ENCODE results near the gene STX8. TPM values are rescaled to one million over a fixed set of nuclear protein-coding genes. Genes with fewer than 3 reads are reported as not detected.
A peak's percentile ranks its signal among the peaks of the same experiment; 100 is the strongest.
"Not testable (repeated sequence)": the region's sequence is repeated elsewhere in the genome, so short reads cannot be mapped to it uniquely, and the experiment has no call there.

Gene STX8, protein sequence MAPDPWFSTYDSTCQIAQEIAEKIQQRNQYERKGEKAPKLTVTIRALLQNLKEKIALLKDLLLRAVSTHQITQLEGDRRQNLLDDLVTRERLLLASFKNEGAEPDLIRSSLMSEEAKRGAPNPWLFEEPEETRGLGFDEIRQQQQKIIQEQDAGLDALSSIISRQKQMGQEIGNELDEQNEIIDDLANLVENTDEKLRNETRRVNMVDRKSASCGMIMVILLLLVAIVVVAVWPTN
- 34.1 TPM for polyA plus RNA-seq (2013, experiment 1 of 2)
- 48.4 TPM for polyA plus RNA-seq (2013, experiment 2 of 2)

GRCh38 chr17:9575381-9576101, at the start of gene STX8:
Gene STX8, minus strand, starts transcription at chr17:9575820. Its CDS starts 12 bp downstream, at chr17:9575808.
- Histone ChIP-seq H3K27ac (ENCODE audit: low read depth, low read length) (no peak within 1 kb of the TSS), H3K36me3 (ENCODE audit: insufficient read depth, low read length) (no peaks in the 10 kb centered on the region), H3K9me3 (ENCODE audit: insufficient read depth, low read depth, low read length) (no peaks in the 10 kb centered on the region), H3K4me3 (ENCODE audit: low read length) (peak within 1 kb of the TSS; percentile 97), H3K9ac (ENCODE audit: low read depth, low read length) (peak within 1 kb of the TSS; percentile 68), H3K27me3 (ENCODE audit: insufficient read depth, low read length) (no peaks in the 10 kb centered on the region), H3K4me1 (ENCODE audit: insufficient read depth, low read length) (no peaks in the 10 kb centered on the region)
- 1% methylated on average over 42 of the region's 42 CpGs for WGBS

- Histone ChIP-seq H3K4me3 (ENCODE audit: low read length) (no peak overlapping the region), H3K9me3 (ENCODE audit: insufficient read depth, low read depth, low read length) (peaks cover 20% of the 10 kb centered on the region; the same call in 1 of the 2 replicates), H3K27me3 (ENCODE audit: insufficient read depth, low read length) (no peaks in the 10 kb centered on the region), H3K27ac (ENCODE audit: low read depth, low read length) (no peak overlapping the region), H3K9ac (ENCODE audit: low read depth, low read length) (no peak overlapping the region), H3K36me3 (ENCODE audit: insufficient read depth, low read length) (no peaks in the 10 kb centered on the region), H3K4me1 (ENCODE audit: insufficient read depth, low read length) (no peaks in the 10 kb centered on the region)
Observed at GRCh38 chr17:9622961-9623360, 47.3 kb upstream of the STX8 start.

- no peaks in the 10 kb centered on the region for H3K4me1 ChIP-seq (ENCODE audit: insufficient read depth, low read length)
- 96% methylated on average over 1 of the region's 2 CpGs for WGBS
- H3K27me3 ChIP-seq (ENCODE audit: insufficient read depth, low read length): no peaks in the 10 kb centered on the region
- no peak overlapping the region for H3K4me3 ChIP-seq (ENCODE audit: low read length)
- 0 out of 2 replicates have a peak, but pooled peaks cover 7% of the 10 kb centered on the region for H3K9me3 ChIP-seq (ENCODE audit: insufficient read depth, low read depth, low read length)
- no peaks in the 10 kb centered on the region for H3K36me3 ChIP-seq (ENCODE audit: insufficient read depth, low read length)
- H3K27ac ChIP-seq (ENCODE audit: low read depth, low read length): no peak overlapping the region
- no peak overlapping the region for H3K9ac ChIP-seq (ENCODE audit: low read depth, low read length)
Observed at GRCh38 chr17:9615486-9615885, 39.9 kb upstream of the STX8 start.

GRCh38 chr17:9612006-9612405, 36.4 kb upstream of the STX8 start:
- no peak overlapping the region for H3K27ac ChIP-seq (ENCODE audit: low read depth, low read length)
- no peak overlapping the region for H3K4me3 ChIP-seq (ENCODE audit: low read length)
- no peaks in the 10 kb centered on the region for H3K4me1 ChIP-seq (ENCODE audit: insufficient read depth, low read length)
- H3K9me3 ChIP-seq (ENCODE audit: insufficient read depth, low read depth, low read length): 0 out of 2 replicates have a peak, but pooled peaks cover 7% of the 10 kb centered on the region
- H3K27me3 ChIP-seq (ENCODE audit: insufficient read depth, low read length): no peaks in the 10 kb centered on the region
- 92% methylated on average over 9 of the region's 9 CpGs for WGBS
- no peak overlapping the region for H3K9ac ChIP-seq (ENCODE audit: low read depth, low read length)
- no peaks in the 10 kb centered on the region for H3K36me3 ChIP-seq (ENCODE audit: insufficient read depth, low read length)

GRCh38 chr17:9611557-9611956, 35.9 kb upstream of the STX8 start:
- WGBS: 100% methylated on average over 2 of the region's 2 CpGs
- H3K4me3 ChIP-seq (ENCODE audit: low read length): no peak overlapping the region
- 0 out of 2 replicates have a peak, but pooled peaks cover 7% of the 10 kb centered on the region for H3K9me3 ChIP-seq (ENCODE audit: insufficient read depth, low read depth, low read length)
- H3K4me1 ChIP-seq (ENCODE audit: insufficient read depth, low read length): no peaks in the 10 kb centered on the region
- H3K27me3 ChIP-seq (ENCODE audit: insufficient read depth, low read length): no peaks in the 10 kb centered on the region
- H3K36me3 ChIP-seq (ENCODE audit: insufficient read depth, low read length): no peaks in the 10 kb centered on the region
- H3K9ac ChIP-seq (ENCODE audit: low read depth, low read length): no peak overlapping the region
- H3K27ac ChIP-seq (ENCODE audit: low read depth, low read length): no peak overlapping the region

DNA sequence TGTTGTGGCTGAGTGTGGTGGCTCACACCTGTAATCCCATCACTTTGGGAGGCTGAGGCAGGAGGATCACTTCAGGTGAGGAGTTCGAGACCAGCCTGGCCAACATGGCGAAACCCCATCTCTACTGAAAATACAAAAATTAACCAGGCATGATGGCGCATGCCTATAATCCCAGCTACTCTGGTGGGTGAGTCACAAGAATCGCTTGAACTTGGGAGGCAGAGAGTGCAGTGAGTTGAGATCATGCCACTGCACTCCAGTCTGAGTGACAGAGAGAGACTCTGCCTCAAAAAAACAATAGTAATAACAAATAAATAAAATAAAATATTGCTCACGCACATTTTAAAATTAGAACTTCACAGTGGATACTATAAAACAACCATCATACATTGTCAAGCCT, 31.4 kb upstream of the STX8 start:
- not testable (repeated sequence) for H3K27me3 ChIP-seq (ENCODE audit: insufficient read depth, low read length); H3K9me3 ChIP-seq (ENCODE audit: insufficient read depth, low read depth, low read length); H3K36me3 ChIP-seq (ENCODE audit: insufficient read depth, low read length); H3K9ac ChIP-seq (ENCODE audit: low read depth, low read length); H3K4me1 ChIP-seq (ENCODE audit: insufficient read depth, low read length); H3K27ac ChIP-seq (ENCODE audit: low read depth, low read length); H3K4me3 ChIP-seq (ENCODE audit: low read length)
- 80% methylated on average over 4 of the region's 5 CpGs for WGBS

GRCh38 chr17:9606453-9606852, 30.8 kb upstream of the STX8 start:
- H3K27me3 ChIP-seq (ENCODE audit: insufficient read depth, low read length): no peaks in the 10 kb centered on the region
- no peak overlapping the region for H3K9ac ChIP-seq (ENCODE audit: low read depth, low read length)
- H3K36me3 ChIP-seq (ENCODE audit: insufficient read depth, low read length): no peaks in the 10 kb centered on the region
- H3K27ac ChIP-seq (ENCODE audit: low read depth, low read length): no peak overlapping the region
- H3K4me3 ChIP-seq (ENCODE audit: low read length): no peak overlapping the region
- WGBS: 98% methylated on average over 6 of the region's 6 CpGs
- H3K9me3 ChIP-seq (ENCODE audit: insufficient read depth, low read depth, low read length): no peaks in the 10 kb centered on the region
- no peaks in the 10 kb centered on the region for H3K4me1 ChIP-seq (ENCODE audit: insufficient read depth, low read length)

DNA sequence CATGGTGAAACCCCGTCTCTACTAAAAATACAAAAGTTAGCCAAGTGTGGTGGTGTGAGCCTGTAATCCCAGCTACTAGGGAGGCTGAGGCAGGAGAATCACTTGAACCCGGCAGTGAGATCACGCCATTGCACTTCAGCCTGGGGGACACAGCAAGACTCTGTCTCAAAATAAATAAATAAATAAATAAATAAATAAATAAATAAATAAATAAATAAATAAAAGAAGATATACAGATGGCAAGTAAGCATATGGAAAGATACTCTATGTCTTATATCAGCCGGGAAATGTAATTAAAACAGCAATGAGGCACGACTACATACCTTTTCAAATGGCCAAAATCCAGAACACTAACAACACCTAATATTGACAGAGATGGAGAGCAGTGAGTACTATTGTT, 29.0 kb upstream of the STX8 start:
- H3K27ac ChIP-seq (ENCODE audit: low read depth, low read length); H3K27me3 ChIP-seq (ENCODE audit: insufficient read depth, low read length); H3K9ac ChIP-seq (ENCODE audit: low read depth, low read length); H3K36me3 ChIP-seq (ENCODE audit: insufficient read depth, low read length); H3K4me1 ChIP-seq (ENCODE audit: insufficient read depth, low read length); H3K4me3 ChIP-seq (ENCODE audit: low read length); H3K9me3 ChIP-seq (ENCODE audit: insufficient read depth, low read depth, low read length): not testable (repeated sequence)
- 96% methylated on average over 3 of the region's 5 CpGs for WGBS

DNA sequence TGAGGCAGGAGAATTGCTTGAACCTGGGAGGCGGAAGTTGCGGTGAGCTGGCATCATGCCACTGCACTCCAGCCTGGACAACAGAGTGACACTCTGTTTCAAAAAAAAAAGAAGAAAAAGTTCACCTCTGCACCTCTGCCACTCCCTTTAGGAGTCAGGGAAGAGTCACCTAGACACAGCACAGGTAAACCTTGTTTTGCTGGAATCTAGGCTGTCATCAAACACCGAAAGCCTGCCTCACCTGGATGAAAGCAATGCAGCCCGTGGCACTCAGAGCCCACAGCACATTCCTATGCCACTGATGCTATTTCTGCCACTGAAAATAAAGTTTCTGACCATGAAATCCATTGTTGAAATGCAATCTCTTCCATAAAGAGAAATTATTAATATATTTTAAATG, 23.0 kb upstream of the STX8 start:
- H3K9ac ChIP-seq (ENCODE audit: low read depth, low read length): no peak overlapping the region
- no peak overlapping the region for H3K27ac ChIP-seq (ENCODE audit: low read depth, low read length)
- no peak overlapping the region for H3K4me3 ChIP-seq (ENCODE audit: low read length)
- 87% methylated on average over 4 of the region's 4 CpGs for WGBS
- H3K36me3 ChIP-seq (ENCODE audit: insufficient read depth, low read length): no peaks in the 10 kb centered on the region
- H3K4me1 ChIP-seq (ENCODE audit: insufficient read depth, low read length): no peaks in the 10 kb centered on the region
- H3K9me3 ChIP-seq (ENCODE audit: insufficient read depth, low read depth, low read length): no peaks in the 10 kb centered on the region
- no peaks in the 10 kb centered on the region for H3K27me3 ChIP-seq (ENCODE audit: insufficient read depth, low read length)

DNA sequence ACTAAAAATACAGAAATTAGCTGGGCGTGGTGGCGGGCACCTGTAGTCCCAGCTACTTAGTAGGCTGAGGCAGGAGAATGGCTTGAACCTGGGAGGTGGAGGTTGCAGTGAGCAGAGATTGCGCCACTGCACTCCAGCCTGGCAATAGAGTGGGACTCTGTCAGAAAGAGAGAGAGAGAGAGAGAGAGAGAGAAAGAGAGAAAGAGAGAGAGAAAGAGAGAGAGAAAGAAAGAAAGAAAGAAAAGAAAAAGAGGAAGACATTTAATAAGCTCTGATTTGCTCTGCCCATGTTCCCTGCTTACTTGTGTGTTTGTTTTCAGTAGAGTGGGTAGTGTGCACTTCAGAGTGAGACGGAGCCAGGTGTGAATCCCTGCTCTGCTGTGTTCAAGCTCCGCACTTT, 22.0 kb upstream of the STX8 start:
- not testable (repeated sequence) for H3K9me3 ChIP-seq (ENCODE audit: insufficient read depth, low read depth, low read length); H3K9ac ChIP-seq (ENCODE audit: low read depth, low read length); H3K27ac ChIP-seq (ENCODE audit: low read depth, low read length); H3K4me3 ChIP-seq (ENCODE audit: low read length); H3K36me3 ChIP-seq (ENCODE audit: insufficient read depth, low read length); H3K4me1 ChIP-seq (ENCODE audit: insufficient read depth, low read length); H3K27me3 ChIP-seq (ENCODE audit: insufficient read depth, low read length)
- WGBS: 93% methylated on average over 5 of the region's 5 CpGs

DNA sequence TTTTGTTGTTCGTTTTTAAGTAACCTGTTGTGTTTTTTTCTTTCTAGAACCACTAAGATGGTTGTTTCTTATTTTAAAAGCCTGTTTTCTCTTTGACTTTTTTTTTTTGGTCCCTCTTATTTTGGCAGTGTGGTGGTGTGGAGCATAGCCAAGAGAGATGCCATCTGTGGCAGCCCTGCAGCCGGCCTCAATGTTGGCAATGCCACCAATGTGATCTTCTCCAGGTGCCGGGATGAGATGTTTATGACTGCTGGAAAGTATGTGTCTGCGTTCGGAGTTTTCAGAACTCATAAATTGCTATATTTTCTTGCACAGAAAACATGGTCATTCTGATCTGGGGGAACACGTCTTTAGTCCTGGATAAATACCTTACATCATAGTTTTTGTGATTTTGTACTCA, 18.4 kb upstream of the STX8 start:
- H3K36me3 ChIP-seq (ENCODE audit: insufficient read depth, low read length): no peaks in the 10 kb centered on the region
- no peak overlapping the region for H3K9ac ChIP-seq (ENCODE audit: low read depth, low read length)
- no peaks in the 10 kb centered on the region for H3K4me1 ChIP-seq (ENCODE audit: insufficient read depth, low read length)
- H3K9me3 ChIP-seq (ENCODE audit: insufficient read depth, low read depth, low read length): no peaks in the 10 kb centered on the region
- H3K4me3 ChIP-seq (ENCODE audit: low read length): no peak overlapping the region
- 93% methylated on average over 6 of the region's 6 CpGs for WGBS
- no peak overlapping the region for H3K27ac ChIP-seq (ENCODE audit: low read depth, low read length)
- no peaks in the 10 kb centered on the region for H3K27me3 ChIP-seq (ENCODE audit: insufficient read depth, low read length)

All from HUES64 (cell line).